HG02759 (cell line): ENCODE results near the gene C10orf90.

Experiments used
- ATAC-seq: cut with Tn5 transposase; IDR thresholded peaks from one replicate; pipeline ENCODE4 v1.9.1; 2021; ENCODE audit warnings: mild to moderate bottlenecking, moderate library complexity; ENCODE audit not compliant: unreplicated experiment

Gene C10orf90

GRCh38 chr10:126468876-126469643 is 201.4 kb downstream of the C10orf90 start:
- ATAC-seq: no peak

- no peak for ATAC-seq
These were observed 202.0 kb downstream of the C10orf90 start for GRCh38 chr10:126468467-126468866.

GRCh38 chr10:126465771-126466170 is 204.7 kb downstream of the C10orf90 start:
- no peak for ATAC-seq

GRCh38 chr10:126463286-126463685 is 207.2 kb downstream of the C10orf90 start:
- no peak for ATAC-seq

GRCh38 chr10:126461289-126461940 is 209.1 kb downstream of the C10orf90 start:
- ATAC-seq: no peak

- no peak for ATAC-seq
These were observed 210.5 kb downstream of the C10orf90 start for GRCh38 chr10:126459878-126460481.

GRCh38 chr10:126459032-126459831 is 211.3 kb downstream of the C10orf90 start:
- ATAC-seq: no peak

GRCh38 chr10:126458466-126458865 is 212.0 kb downstream of the C10orf90 start:
- ATAC-seq: no peak

GRCh38 chr10:126456632-126457031 is 213.9 kb downstream of the C10orf90 start:
- ATAC-seq: no peak

GRCh38 chr10:126455766-126456405 is 214.6 kb downstream of the C10orf90 start:
- no peak for ATAC-seq

- no peak for ATAC-seq
These were observed 215.3 kb downstream of the C10orf90 start for GRCh38 chr10:126455036-126455765.

GRCh38 chr10:126454045-126454751 is 216.3 kb downstream of the C10orf90 start:
- ATAC-seq: no peak

GRCh38 chr10:126452245-126452644 is 218.2 kb downstream of the C10orf90 start:
- no peak for ATAC-seq

- ATAC-seq: no peak
These were observed 222.4 kb downstream of the C10orf90 start for GRCh38 chr10:126448091-126448490.

GRCh38 chr10:126439942-126440341 is 230.6 kb downstream of the C10orf90 start:
- no peak for ATAC-seq

- no peak for ATAC-seq
These were observed 232.1 kb downstream of the C10orf90 start for GRCh38 chr10:126438407-126438783.

GRCh38 chr10:126437635-126438406 is 232.7 kb downstream of the C10orf90 start:
- ATAC-seq: no peak

GRCh38 chr10:126434235-126434634 is 236.3 kb downstream of the C10orf90 start:
- no peak for ATAC-seq

- ATAC-seq: no peak
These were observed 237.1 kb downstream of the C10orf90 start for GRCh38 chr10:126433351-126433750.
